HepG2 (cell line): Measurements from ENCODE around the gene DHH. TPM values are rescaled to one million over a fixed set of nuclear protein-coding genes. Genes with fewer than 3 reads are reported as not detected.
A peak's percentile ranks its signal among the peaks of the same experiment; 100 is the strongest.

ENCODE experiments used
- EP300 ChIP-seq, 3 experiments: sonication (generic) in 1 of 3; formaldehyde crosslinking in 1 of 3; IDR thresholded peaks; 2 replicates each; pipeline versions ENCODE4 v1.5.1 to v1.6.1; 2011 to 2020; ENCODE audit warnings: low read depth in 2 of 3, low read length in 2 of 3, borderline replicate concordance in 1 of 3, improper control_type of control experiment in 1 of 3, mild to moderate bottlenecking in 1 of 3, missing genetic modification reagents in 1 of 3, moderate library complexity in 1 of 3
- FOXC1 ChIP-seq: sonication (generic); formaldehyde crosslinking; IDR thresholded peaks from 2 replicates; pipeline ENCODE4 v1.8.0; 2022; ENCODE audit warnings: mild to moderate bottlenecking, missing genetic modification reagents, borderline replicate concordance
- HIVEP1 ChIP-seq: sonication (generic); formaldehyde crosslinking; IDR thresholded peaks from 2 replicates; pipeline ENCODE4 v1.4.0; 2020; ENCODE audit warnings: mild to moderate bottlenecking, missing genetic modification reagents
- JDP2 ChIP-seq: sonication (generic); formaldehyde crosslinking; IDR thresholded peaks from 2 replicates; pipeline ENCODE4 v1.8.1; 2022; ENCODE audit warnings: missing genetic modification reagents, borderline replicate concordance
- NR2F1 ChIP-seq, 2 experiments: fragments of 450-650 bp in 1 of 2; formaldehyde crosslinking in 1 of 2; IDR thresholded peaks; 2 replicates each; pipeline versions ENCODE4 v1.5.0 to v1.6.1; 2016 to 2020; ENCODE audit warnings: mild to moderate bottlenecking in 1 of 2, missing compliant biosample characterization in 1 of 2, missing genetic modification reagents in 1 of 2, moderate library complexity in 1 of 2
- PRDM10 ChIP-seq: sonication (generic); formaldehyde crosslinking; IDR thresholded peaks from 2 replicates; pipeline ENCODE4 v1.4.0; 2020; ENCODE audit warnings: low read depth, missing genetic modification reagents
- RXRA ChIP-seq: sonication (generic); formaldehyde crosslinking; IDR thresholded peaks from 2 replicates; pipeline ENCODE4 v1.5.1; 2020; ENCODE audit warnings: missing genetic modification reagents
- SCMH1 ChIP-seq: sonication (generic); formaldehyde crosslinking; IDR thresholded peaks from 2 replicates; pipeline ENCODE4 v1.9.0; 2021; ENCODE audit warnings: missing genetic modification reagents, mild to moderate bottlenecking, borderline replicate concordance
- SRSF9 ChIP-seq: fragments of 200-400 bp; formaldehyde crosslinking; IDR thresholded peaks from 2 replicates; pipeline ENCODE4 v1.6.1; 2018; ENCODE audit warnings: borderline replicate concordance, mild to moderate bottlenecking, low read depth, low read length; ENCODE audit not compliant: insufficient read depth, poor library complexity, severe bottlenecking
- ZNF407 ChIP-seq: sonication (generic); formaldehyde crosslinking; IDR thresholded peaks from one replicate; pipeline ENCODE4 v1.5.1; 2020; ENCODE audit warnings: mild to moderate bottlenecking, missing genetic modification reagents; ENCODE audit errors: not compliant biosample characterization
- ZNF615 ChIP-seq: sonication (generic); formaldehyde crosslinking; IDR thresholded peaks from 2 replicates; pipeline ENCODE4 v1.5.0; 2020; ENCODE audit warnings: mild to moderate bottlenecking, missing genetic modification reagents, borderline replicate concordance
- ZNF644 ChIP-seq: IDR thresholded peaks from 2 replicates; pipeline ENCODE4 v1.6.1; 2016; ENCODE audit warnings: low read depth
- ZNF878 ChIP-seq: sonication (generic); formaldehyde crosslinking; IDR thresholded peaks from 2 replicates; pipeline ENCODE4 v1.8.1; 2023; ENCODE audit warnings: mild to moderate bottlenecking, missing genetic modification reagents, moderate library complexity
- polyA plus RNA-seq, 8 experiments: library from polyadenylated mRNA; depleted of rRNA in 3 of 8; stranded (reverse) in 7 of 8; unstranded in 1 of 8; fragments of >200 nt; fragmentation: Illumina TruSeq in 4 of 8; extraction: Trizol in 4 of 8; gene quantifications; 2 replicates each; pipeline versions ENCODE4 v1.2.1 to v1.2.3, GENCODE V29; 2011 to 2016; ENCODE audit warnings: low read depth in 4 of 8, missing spikeins in 1 of 8, mixed read lengths in 1 of 8; ENCODE audit not compliant: insufficient read depth in 1 of 8
- total RNA-seq, 5 experiments: library from RNA; depleted of rRNA; stranded (reverse); fragments of >200 nt; fragmentation: Illumina TruSeq; extraction: Trizol; gene quantifications; 2 replicates each; pipeline ENCODE4 v1.2.3, GENCODE V29; 2016; ENCODE audit warnings: low read depth in 1 of 5

The DHH gene
- total and polyA plus RNA-seq, 2 of the 13 experiments (the other 11 are each of a cell fraction or from before 2014, with no cell fraction given): not detected

GRCh38 chr12:49130151-49131050 is 35.8 kb upstream of the DHH start (continued):
- TF ChIP-seq EP300 (IDR thresholded peaks at IDR 0.05; ENCODE audit: low read depth in 2 of 2, low read length in 2 of 2) (peak in 1 of 2 experiments; percentile 65; a peak in 1 of 4 replicates), EP300 (CRISPR knock-in tag; IDR thresholded peaks at IDR 0.05; ENCODE audit: borderline replicate concordance) (no peak; the same call in 1 of the 2 replicates), ZNF644 (CRISPR knock-in tag) (no peak), PRDM10 (0 out of 2 replicates have a peak, but pooled peaks have one; percentile 51), ZNF615 (CRISPR knock-in tag) (peak; percentile 43; the same call in 1 of the 2 replicates), ZNF407 (CRISPR knock-in tag) (peak; percentile 95), HIVEP1 (CRISPR knock-in tag) (peak; percentile 40), FOXC1 (CRISPR knock-in tag) (peak; percentile 81; the same call in 1 of the 2 replicates), SCMH1 (CRISPR knock-in tag) (no peak), RXRA (CRISPR knock-in tag) (no peak), SRSF9 (no peak), JDP2 (CRISPR knock-in tag) (peak; percentile 84; the same call in 1 of the 2 replicates), NR2F1 (CRISPR knock-in tag; IDR thresholded peaks at IDR 0.05) (no peak), ZNF878 (peak; percentile 69; the same call in 1 of the 2 replicates)
